Activated naive CD4-positive, alpha-beta T cell treated with anti-CD3 and anti-CD28 coated beads, Interleukin-2, amount 50 U/mL, for 24 hours (primary cell): ENCODE results near the gene HCN2.
A peak's percentile ranks its signal among the peaks of the same experiment; 100 is the strongest.
"Not testable (repeated sequence)": the region's sequence is repeated elsewhere in the genome, so short reads cannot be mapped to it uniquely, and the experiment has no call there.

Experiments used
- H3K27ac Mint-ChIP-seq: one replicate; pipeline ENCODE4 v1.8.0; 2021; ENCODE audit warnings: mild to moderate bottlenecking, mixed read lengths
- H3K27me3 Mint-ChIP-seq: one replicate; pipeline ENCODE4 v1.8.0; 2021; ENCODE audit warnings: mixed read lengths
- H3K36me3 Mint-ChIP-seq: one replicate; pipeline ENCODE4 v1.8.0; 2021; ENCODE audit warnings: mixed read lengths
- H3K4me1 Mint-ChIP-seq: one replicate; pipeline ENCODE4 v1.8.0; 2021; ENCODE audit warnings: mixed read lengths
- H3K4me3 Mint-ChIP-seq: one replicate; pipeline ENCODE4 v1.8.0; 2021; ENCODE audit warnings: mild to moderate bottlenecking, mixed read lengths
- H3K9me3 Mint-ChIP-seq: one replicate; pipeline ENCODE4 v1.8.0; 2021; ENCODE audit warnings: mixed read lengths

HCN2 gene

GRCh38 chr19:591099-591958 is 1.6 kb downstream of the HCN2 start:
- H3K36me3 Mint-ChIP-seq = no peaks in the 10 kb centered on the region
- H3K27ac Mint-ChIP-seq = no peak overlapping the region
- no peaks in the 10 kb centered on the region for H3K9me3 Mint-ChIP-seq
- peaks cover 3% of the 10 kb centered on the region for H3K4me1 Mint-ChIP-seq
- H3K27me3 Mint-ChIP-seq = peaks cover 6% of the 10 kb centered on the region
- H3K4me3 Mint-ChIP-seq = no peak overlapping the region

GRCh38 chr19:592101-592500 is 2.4 kb downstream of the HCN2 start:
- Mint-ChIP-seq H3K4me1 (peaks cover 3% of the 10 kb centered on the region), H3K36me3 (no peaks in the 10 kb centered on the region), H3K27ac (peak overlapping the region; percentile 4), H3K9me3 (no peaks in the 10 kb centered on the region), H3K4me3 (no peak overlapping the region), H3K27me3 (peaks cover 6% of the 10 kb centered on the region)

GRCh38 chr19:593055-593454 is 3.4 kb downstream of the HCN2 start:
- H3K4me1 Mint-ChIP-seq = peaks cover 1% of the 10 kb centered on the region
- H3K36me3 Mint-ChIP-seq = no peaks in the 10 kb centered on the region
- peaks cover 5% of the 10 kb centered on the region for H3K27me3 Mint-ChIP-seq
- H3K4me3 Mint-ChIP-seq = no peak overlapping the region
- no peak overlapping the region for H3K27ac Mint-ChIP-seq
- no peaks in the 10 kb centered on the region for H3K9me3 Mint-ChIP-seq

- H3K9me3 Mint-ChIP-seq = no peaks in the 10 kb centered on the region
- H3K36me3 Mint-ChIP-seq = no peaks in the 10 kb centered on the region
- no peak overlapping the region for H3K27ac Mint-ChIP-seq
- no peak overlapping the region for H3K4me3 Mint-ChIP-seq
- no peaks in the 10 kb centered on the region for H3K4me1 Mint-ChIP-seq
- peaks cover 5% of the 10 kb centered on the region for H3K27me3 Mint-ChIP-seq
Observed at GRCh38 chr19:593505-593904, 3.8 kb downstream of the HCN2 start.

- Mint-ChIP-seq H3K9me3 (no peaks in the 10 kb centered on the region), H3K27me3 (peaks cover 3% of the 10 kb centered on the region), H3K27ac (no peak overlapping the region), H3K36me3 (no peaks in the 10 kb centered on the region), H3K4me1 (no peaks in the 10 kb centered on the region), H3K4me3 (peak overlapping the region; percentile 33)
Observed at GRCh38 chr19:594265-594870, 4.7 kb downstream of the HCN2 start.

GRCh38 chr19:595326-596262 is 5.9 kb downstream of the HCN2 start:
- H3K27ac Mint-ChIP-seq = no peak overlapping the region

GRCh38 chr19:596263-596655 is 6.6 kb downstream of the HCN2 start:
- Mint-ChIP-seq H3K27ac (no peak overlapping the region), H3K9me3 (no peaks in the 10 kb centered on the region), H3K27me3 (peaks cover under 1% of the 10 kb centered on the region)

More at GRCh38 chr19:595326-596262, 5.9 kb downstream of the HCN2 start:
- Mint-ChIP-seq H3K36me3 (no peaks in the 10 kb centered on the region), H3K9me3 (no peaks in the 10 kb centered on the region), H3K27me3 (peaks cover 3% of the 10 kb centered on the region), H3K4me1 (no peaks in the 10 kb centered on the region), H3K4me3 (no peak overlapping the region)

GRCh38 chr19:597406-598315 is 8.0 kb downstream of the HCN2 start:
- no peak overlapping the region for H3K27ac Mint-ChIP-seq
- no peaks in the 10 kb centered on the region for H3K36me3 Mint-ChIP-seq
- H3K4me1 Mint-ChIP-seq = no peaks in the 10 kb centered on the region
- H3K9me3 Mint-ChIP-seq = no peaks in the 10 kb centered on the region
- H3K27me3 Mint-ChIP-seq = no peaks in the 10 kb centered on the region
- no peak overlapping the region for H3K4me3 Mint-ChIP-seq

More at GRCh38 chr19:596263-596655, 6.6 kb downstream of the HCN2 start:
- Mint-ChIP-seq H3K36me3 (no peaks in the 10 kb centered on the region), H3K4me3 (no peak overlapping the region), H3K4me1 (no peaks in the 10 kb centered on the region)

GRCh38 chr19:601310-601709 is 11.6 kb downstream of the HCN2 start:
- Mint-ChIP-seq H3K4me1 (no peaks in the 10 kb centered on the region), H3K4me3 (no peak overlapping the region), H3K27me3 (no peaks in the 10 kb centered on the region), H3K9me3 (no peaks in the 10 kb centered on the region), H3K27ac (no peak overlapping the region), H3K36me3 (no peaks in the 10 kb centered on the region)

GRCh38 chr19:601790-602189 is 12.1 kb downstream of the HCN2 start:
- H3K4me3 Mint-ChIP-seq = no peak overlapping the region
- no peaks in the 10 kb centered on the region for H3K4me1 Mint-ChIP-seq
- H3K9me3 Mint-ChIP-seq = no peaks in the 10 kb centered on the region
- H3K27ac Mint-ChIP-seq = no peak overlapping the region
- no peaks in the 10 kb centered on the region for H3K27me3 Mint-ChIP-seq
- H3K36me3 Mint-ChIP-seq = no peaks in the 10 kb centered on the region

GRCh38 chr19:602391-603301 is 13.0 kb downstream of the HCN2 start:
- no peaks in the 10 kb centered on the region for H3K4me1 Mint-ChIP-seq
- no peaks in the 10 kb centered on the region for H3K36me3 Mint-ChIP-seq

GRCh38 chr19:603302-603639 is 13.6 kb downstream of the HCN2 start:
- H3K9me3 Mint-ChIP-seq, H3K27ac Mint-ChIP-seq, H3K4me1 Mint-ChIP-seq, H3K27me3 Mint-ChIP-seq, H3K4me3 Mint-ChIP-seq, H3K36me3 Mint-ChIP-seq: not testable (repeated sequence)

More at GRCh38 chr19:602391-603301, 13.0 kb downstream of the HCN2 start:
- H3K27ac Mint-ChIP-seq = no peak overlapping the region
- no peaks in the 10 kb centered on the region for H3K9me3 Mint-ChIP-seq
- no peak overlapping the region for H3K4me3 Mint-ChIP-seq
- H3K27me3 Mint-ChIP-seq = no peaks in the 10 kb centered on the region

GRCh38 chr19:603779-604178 is 14.1 kb downstream of the HCN2 start:
- H3K27ac Mint-ChIP-seq, H3K27me3 Mint-ChIP-seq, H3K36me3 Mint-ChIP-seq, H3K4me3 Mint-ChIP-seq, H3K9me3 Mint-ChIP-seq, H3K4me1 Mint-ChIP-seq: not testable (repeated sequence)

GRCh38 chr19:604355-604754 is 14.7 kb downstream of the HCN2 start:
- H3K4me1 Mint-ChIP-seq = no peaks in the 10 kb centered on the region
- no peak overlapping the region for H3K4me3 Mint-ChIP-seq
- H3K9me3 Mint-ChIP-seq = no peaks in the 10 kb centered on the region
- H3K27me3 Mint-ChIP-seq = no peaks in the 10 kb centered on the region
- no peak overlapping the region for H3K27ac Mint-ChIP-seq
- no peaks in the 10 kb centered on the region for H3K36me3 Mint-ChIP-seq
